Left lobe of liver (tissue), 2 donors: ENCODE measurements around the gene LIG4. TPM values are rescaled to one million over a fixed set of nuclear protein-coding genes. Genes with fewer than 3 reads are reported as not detected.

Source experiments
- ATAC-seq: fragments of 200-7000 bp; cut with Tn5 transposase; one replicate; pipeline ENCODE4 v1.9.1; 2020; ENCODE audit warnings: mild to moderate bottlenecking, moderate library complexity
- DNase-seq: peaks from one replicate; pipeline ENCODE4 v3.0.0-alpha.2; 2020; ENCODE audit warnings: low spot score
- total RNA-seq: library from RNA; stranded (reverse); gene quantifications from one replicate; pipeline ENCODE4 v1.2.1, GENCODE V29; 2021
- donor health status: DM: no; HTN: no; CAD: no; lungs with moderate emphysema.
- donor health status: DM: no; HTN: yes; CAD: no.

Gene LIG4
- total RNA-seq, 1 donor from 2014 or later = 7.1 TPM

DNA sequence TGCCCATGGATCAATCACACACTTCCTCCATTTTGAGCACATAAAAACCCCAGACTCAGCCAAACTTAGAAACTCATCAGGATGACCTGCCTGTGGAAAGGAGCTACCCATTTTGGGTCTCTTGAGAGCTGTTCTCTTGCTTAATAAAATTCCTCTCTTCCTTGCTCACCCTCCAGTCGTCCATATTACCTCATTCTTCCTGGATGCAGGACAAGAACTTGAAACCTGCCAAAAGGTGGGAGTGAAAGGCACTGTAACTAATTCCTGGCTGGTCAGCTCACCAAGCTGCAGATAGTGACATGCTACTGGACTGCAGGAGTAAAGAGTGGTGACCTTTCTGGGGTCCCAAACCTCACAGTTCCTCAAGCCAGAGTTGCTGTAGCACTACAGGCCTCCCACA is 20.2 kb downstream of the LIG4 start:
- no peak for DNase-seq
- no peak for ATAC-seq

GRCh38 chr13:108194435-108194936 is 20.9 kb downstream of the LIG4 start:
- no peak for DNase-seq
- ATAC-seq = no peak

- DNase-seq (no peak), ATAC-seq (no peak)
These were observed 21.5 kb downstream of the LIG4 start for GRCh38 chr13:108193806-108194205.

GRCh38 chr13:108190897-108191296 is 24.4 kb downstream of the LIG4 start:
- ATAC-seq = no peak
- no peak for DNase-seq

GRCh38 chr13:108188260-108188659 is 27.1 kb downstream of the LIG4 start:
- no peak for ATAC-seq

GRCh38 chr13:108185223-108185622 is 30.1 kb downstream of the LIG4 start:
- ATAC-seq (no peak), DNase-seq (no peak)

More at GRCh38 chr13:108188260-108188659, 27.1 kb downstream of the LIG4 start:
- no peak for DNase-seq

- ATAC-seq = no peak
- no peak for DNase-seq
These were observed 32.7 kb downstream of the LIG4 start for GRCh38 chr13:108182652-108183051.

GRCh38 chr13:108178078-108178477 is 37.3 kb downstream of the LIG4 start:
- no peak for DNase-seq
- no peak for ATAC-seq

- DNase-seq (no peak), ATAC-seq (peak; percentile 44)
These were observed 38.6 kb downstream of the LIG4 start for GRCh38 chr13:108176685-108177274.

DNA sequence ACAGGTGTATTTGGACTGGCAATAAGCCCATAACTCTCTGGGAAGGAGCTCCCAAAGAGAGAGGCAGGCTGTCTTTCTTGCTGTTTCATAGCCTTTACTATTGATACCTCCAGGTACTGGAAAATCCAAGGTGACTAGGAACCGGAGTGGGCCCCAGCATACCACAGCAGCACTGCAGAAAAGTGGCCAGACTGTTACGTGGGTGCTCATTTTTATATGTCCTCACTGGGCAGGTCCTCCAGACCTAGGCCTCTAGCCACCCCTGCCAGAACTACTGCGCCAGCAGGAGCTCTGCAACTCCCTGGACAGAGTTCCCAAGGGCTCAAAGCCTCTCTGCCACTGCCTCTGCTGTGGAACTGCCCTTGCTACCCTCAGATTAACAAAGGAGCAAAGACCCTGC is 46.4 kb downstream of the LIG4 start:
- no peak for ATAC-seq

DNA sequence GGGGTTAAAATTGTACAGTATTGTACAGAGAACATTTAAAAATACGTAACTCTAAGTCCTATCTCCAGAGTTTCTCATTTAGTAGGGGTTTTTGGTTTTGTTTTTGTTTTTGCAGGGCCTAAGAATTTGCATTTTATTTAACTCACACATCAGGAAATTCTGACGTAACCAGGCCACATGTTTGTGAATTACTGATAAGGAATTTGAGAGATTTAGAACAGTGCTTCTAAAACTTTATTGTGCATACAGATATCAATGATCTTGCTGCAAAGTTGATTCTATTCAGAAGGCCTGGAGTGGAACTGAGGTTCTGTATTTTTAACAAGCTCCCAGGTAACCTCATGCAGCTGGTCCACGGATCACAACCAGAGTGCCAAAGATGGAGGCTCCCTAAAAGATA is 49.3 kb downstream of the LIG4 start:
- no peak for DNase-seq
- no peak for ATAC-seq

More for the DNA sequence above, 46.4 kb downstream of the LIG4 start:
- DNase-seq = no peak

DNA sequence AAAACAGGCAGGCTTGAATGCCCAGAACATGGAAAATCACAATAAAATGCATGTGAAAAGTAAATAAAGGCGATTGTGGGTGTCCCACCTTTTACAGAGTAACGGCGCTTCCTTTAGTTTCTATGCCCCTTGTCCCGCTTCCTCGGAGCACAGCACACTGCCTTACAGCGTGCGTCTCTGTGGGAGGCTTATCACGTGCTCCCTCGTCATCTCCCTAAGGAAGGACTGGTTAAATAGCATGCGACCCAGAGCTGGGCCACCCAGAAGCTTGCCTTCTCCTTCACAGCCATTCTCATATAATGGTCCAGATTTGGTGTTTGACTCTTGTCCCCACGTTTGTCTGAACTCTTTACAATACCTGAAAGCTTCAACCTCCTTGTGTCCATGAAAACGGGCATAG is 56.6 kb downstream of the LIG4 start:
- no peak for DNase-seq

More for the DNA sequence above, 56.6 kb downstream of the LIG4 start:
- ATAC-seq = no peak

Other genes starting within 250 kb of the LIG4 start
- gene ABHD13, start 2.9 kb upstream of the LIG4 start, total RNA-seq = 3.8 TPM
- 3.2 TPM for gene TNFSF13B, start 54.2 kb upstream of the LIG4 start, total RNA-seq